HEK293 (cell line): Measurements from ENCODE around the gene PRR36.
"Not testable (repeated sequence)": the region's sequence is repeated elsewhere in the genome, so short reads cannot be mapped to it uniquely, and the experiment has no call there.

Source experiments
- CTCF ChIA-PET: fragments of 350-600 bp; formaldehyde crosslinking; extraction: SDS; loops from one replicate; lab custom pipeline; 2021; ENCODE audit warnings: antibody characterized with exemption; lab: Yijun Ruan, JAX
- POLR2A ChIA-PET: fragments of 300-600 bp; formaldehyde crosslinking; extraction: SDS; loops from one replicate; lab custom pipeline; 2020; ENCODE audit warnings: antibody characterized with exemption, inconsistent platforms; lab: Yijun Ruan, JAX
- H3K27ac ChIP-seq: fragments of 200-500 bp; sonication (Bioruptor generic); 2 replicates; pipeline ENCODE4 v1.5.1; 2014; ENCODE audit warnings: low read depth, low read length, control low read depth, inconsistent platforms; ENCODE audit errors: extremely low read depth
- H3K36me3 ChIP-seq, 2 experiments: fragments of 200-500 bp in 1 of 2; sonication (Bioruptor generic) in 1 of 2; 1 replicate in 1 of 2; 2 replicates in 1 of 2; pipeline ENCODE4 v1.5.1; 2014 to 2017; ENCODE audit warnings: inconsistent platforms in 2 of 2, low read length in 2 of 2; ENCODE audit not compliant: control insufficient read depth in 2 of 2, insufficient read depth in 1 of 2
- H3K4me1 ChIP-seq: fragments of 200-500 bp; sonication (Bioruptor generic); 2 replicates; pipeline ENCODE4 v1.5.1; 2014; ENCODE audit warnings: mild to moderate bottlenecking, low read length, inconsistent platforms; ENCODE audit not compliant: control insufficient read depth, insufficient read depth
- H3K4me3 ChIP-seq: 2 replicates; pipeline ENCODE4 v1.5.1; 2011; ENCODE audit warnings: low read depth, mild to moderate bottlenecking, control low read depth, low read length, moderate library complexity
- H3K9me3 ChIP-seq: fragments of 200-500 bp; sonication (Bioruptor generic); 2 replicates; pipeline ENCODE4 v1.5.1; 2014; ENCODE audit warnings: low read depth, low read length, inconsistent platforms; ENCODE audit not compliant: control insufficient read depth, insufficient read depth
- EGR2 ChIP-seq: fragments of 450-650 bp; formaldehyde crosslinking; IDR thresholded peaks from 2 replicates; pipeline ENCODE4 v1.5.1; 2016; ENCODE audit warnings: low read depth, missing biosample characterization, missing genetic modification characterization
- GLIS1 ChIP-seq: fragments of 450-650 bp; formaldehyde crosslinking; IDR thresholded peaks from 2 replicates; pipeline ENCODE4 v1.5.1; 2016; ENCODE audit warnings: missing biosample characterization, missing genetic modification characterization
- GLIS2 ChIP-seq: fragments of 450-650 bp; formaldehyde crosslinking; IDR thresholded peaks from 2 replicates; pipeline ENCODE4 v1.5.1; 2016; ENCODE audit warnings: missing biosample characterization, missing genetic modification characterization
- KLF1 ChIP-seq: fragments of 450-650 bp; formaldehyde crosslinking; IDR thresholded peaks from 2 replicates; pipeline ENCODE4 v1.5.1; 2016; ENCODE audit warnings: missing biosample characterization, missing genetic modification characterization
- KLF8 ChIP-seq: fragments of 450-650 bp; formaldehyde crosslinking; IDR thresholded peaks from 2 replicates; pipeline ENCODE4 v1.5.1; 2016; ENCODE audit warnings: missing biosample characterization, missing genetic modification characterization
- PBX3 ChIP-seq: sonication (generic); formaldehyde crosslinking; IDR thresholded peaks from 2 replicates; pipeline ENCODE4 v1.8.1; 2022; ENCODE audit warnings: mild to moderate bottlenecking, moderate library complexity, missing genetic modification reagents
- ZBTB11 ChIP-seq: fragments of 450-650 bp; formaldehyde crosslinking; conservative IDR thresholded peaks from 2 replicates; pipeline ENCODE4 v1.5.1; 2016; ENCODE audit warnings: low read depth, missing biosample characterization, missing genetic modification characterization
- ZBTB17 ChIP-seq: fragments of 450-650 bp; formaldehyde crosslinking; IDR thresholded peaks from 2 replicates; pipeline ENCODE4 v1.5.1; 2016; ENCODE audit warnings: missing biosample characterization, missing genetic modification characterization
- ZFHX2 ChIP-seq: fragments of 450-650 bp; formaldehyde crosslinking; conservative IDR thresholded peaks from 2 replicates; pipeline ENCODE4 v1.5.1; 2016; ENCODE audit warnings: missing biosample characterization, missing genetic modification characterization
- ZIC2 ChIP-seq: fragments of 450-650 bp; formaldehyde crosslinking; IDR thresholded peaks from 2 replicates; pipeline ENCODE4 v1.5.1; 2016; ENCODE audit warnings: missing biosample characterization, missing genetic modification characterization
- ZNF473 ChIP-seq: fragments of 450-650 bp; formaldehyde crosslinking; IDR thresholded peaks from 2 replicates; pipeline ENCODE4 v1.5.1; 2017; ENCODE audit warnings: missing biosample characterization, missing genetic modification characterization
- ZNF510 ChIP-seq: fragments of 450-650 bp; formaldehyde crosslinking; IDR thresholded peaks from 2 replicates; pipeline ENCODE4 v1.5.1; 2018; ENCODE audit warnings: mild to moderate bottlenecking, missing genetic modification characterization, missing biosample characterization; ENCODE audit not compliant: insufficient replicate concordance
- ZNF600 ChIP-seq: fragments of 450-650 bp; formaldehyde crosslinking; IDR thresholded peaks from 2 replicates; pipeline ENCODE4 v1.5.1; 2016; ENCODE audit warnings: missing biosample characterization, missing genetic modification characterization
- ZNF624 ChIP-seq: fragments of 450-650 bp; formaldehyde crosslinking; IDR thresholded peaks from 2 replicates; pipeline ENCODE4 v1.5.1; 2017; ENCODE audit warnings: missing biosample characterization, missing genetic modification characterization
- TF ChIP-seq, protein P1 (sequence below): fragments of 450-650 bp; formaldehyde crosslinking; IDR thresholded peaks from 2 replicates; pipeline ENCODE4 v1.5.1; 2017; ENCODE audit warnings: missing biosample characterization, missing genetic modification characterization

PRR36 gene

DNA sequence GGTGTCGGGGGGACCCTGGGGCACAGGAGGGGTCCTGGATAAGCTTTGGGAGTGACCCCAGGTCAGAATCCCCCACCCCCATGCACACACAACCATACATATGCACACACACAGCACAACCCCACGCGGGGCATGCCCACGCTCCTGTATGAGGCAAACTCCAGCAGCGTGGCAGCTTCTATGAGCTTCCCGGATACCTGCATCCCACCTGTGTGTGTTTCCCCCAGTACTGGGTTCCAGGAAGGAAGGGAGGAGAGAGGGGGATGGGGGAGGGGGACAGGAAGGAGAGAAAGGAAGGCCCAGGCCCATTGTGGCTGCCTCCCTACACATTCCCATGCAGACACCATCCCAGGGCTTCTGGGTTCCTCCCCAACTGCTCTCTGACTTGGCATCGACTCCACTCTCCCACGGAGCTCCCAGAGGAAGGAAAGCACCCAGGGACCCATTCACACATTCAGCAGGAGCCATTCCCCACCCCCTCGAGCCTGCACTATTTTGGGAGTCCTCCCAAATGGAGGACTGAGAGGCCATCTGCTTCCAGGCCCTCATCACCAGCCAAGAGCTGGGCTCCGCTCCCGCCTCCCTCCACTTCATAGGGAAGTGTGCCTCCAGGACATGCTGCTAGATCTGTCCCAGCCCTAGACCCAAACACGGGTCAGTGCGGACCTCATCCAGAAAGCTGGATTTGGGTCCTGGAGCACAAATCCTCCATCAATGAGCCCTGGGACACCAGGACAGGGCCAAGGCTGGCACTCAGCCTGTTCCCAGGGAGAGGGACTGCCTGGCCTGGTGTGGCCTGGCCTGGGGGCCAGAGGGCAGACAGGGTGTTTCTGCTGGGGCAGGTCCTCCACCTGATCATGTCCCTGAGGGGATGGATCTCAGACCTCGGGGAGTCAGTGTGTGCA lies 13.2 kb downstream of the PRR36 start:
- peaks cover 0 to 13% of the 10 kb centered on the region in 2 experiments; a peak in 1 of 3 replicates for H3K36me3 ChIP-seq
- ChIA-PET CTCF (interaction anchor here (0.6 to 2.0 kb wide), 4 partner anchors 8 to 60 kb away, joined by 3 to 11 read pairs (median 6); no protein-coding TSS in a partner anchor), POLR2A (interaction anchor here (1.5 kb wide), 1 partner anchor 8 kb away, joined by 3 read pairs; no protein-coding TSS in a partner anchor)
- H3K4me1 ChIP-seq = no peaks in the 10 kb centered on the region
- TF ChIP-seq ZNF510 (no peak), GLIS1 (tag by site-specific recombination) (peak; percentile 47), ZNF624 (tag by site-specific recombination) (no peak), ZNF600 (tag by site-specific recombination) (peak; percentile 17; the same call in 1 of the 2 replicates)
- H3K9me3 ChIP-seq = no peaks in the 10 kb centered on the region
- H3K27ac ChIP-seq = no peak overlapping the region
- no peak overlapping the region for H3K4me3 ChIP-seq

DNA sequence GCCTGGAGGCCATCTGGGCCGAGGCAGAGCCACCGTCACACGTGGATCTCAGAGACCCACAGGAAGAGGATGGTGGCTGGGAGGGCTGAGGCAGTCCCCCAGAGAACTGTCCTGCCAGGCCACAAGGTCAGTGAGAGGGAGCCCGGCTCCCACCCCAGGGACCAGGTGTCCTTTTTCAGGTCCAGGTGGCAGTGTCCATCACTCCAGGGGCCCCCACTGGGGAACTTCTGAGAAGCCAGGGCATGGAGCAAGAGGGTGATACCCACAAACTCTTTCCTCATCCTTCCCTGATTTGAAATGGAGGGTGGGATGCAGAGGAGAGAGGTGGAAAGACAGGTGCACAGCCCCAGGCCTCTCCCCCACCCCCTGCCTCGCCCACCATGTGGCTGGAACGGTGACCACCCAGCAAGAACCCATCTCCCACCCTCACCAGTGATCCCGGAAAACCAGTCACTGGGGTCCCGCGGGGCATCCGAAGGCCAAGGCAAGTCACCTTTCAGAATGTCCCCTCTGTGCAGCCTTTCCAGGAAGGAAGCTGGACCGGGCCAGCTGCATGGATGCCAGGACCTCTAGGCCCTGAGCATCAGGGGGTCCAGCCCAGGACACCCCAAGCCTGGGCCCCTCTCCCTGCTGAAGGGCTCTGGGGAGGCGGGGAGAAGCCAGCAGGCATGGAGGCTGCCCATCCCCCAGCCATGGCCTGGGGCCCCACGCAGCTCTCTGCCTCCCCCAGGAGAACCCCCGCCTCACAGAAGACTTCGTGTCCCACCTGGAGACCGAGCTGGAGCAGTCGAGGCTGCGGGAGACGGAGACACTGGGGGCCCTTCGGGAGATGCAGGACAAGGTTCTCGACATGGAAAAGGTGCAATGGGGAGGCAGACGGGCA lies 14.1 kb downstream of the PRR36 start:
- CTCF ChIA-PET = interaction anchor here (0.6 to 2.0 kb wide), 4 partner anchors 7 to 60 kb away, joined by 3 to 11 read pairs (median 6); partner anchors contain the start of gene SNAPC2
- Histone ChIP-seq H3K9me3 (no peaks in the 10 kb centered on the region), H3K36me3 (peaks cover 0 to 13% of the 10 kb centered on the region in 2 experiments; a peak in 1 of 3 replicates), H3K4me3 (no peak overlapping the region), H3K4me1 (no peaks in the 10 kb centered on the region), H3K27ac (no peak overlapping the region)
- no peak for TF ChIP-seq ZBTB17 (tag by site-specific recombination)
- TF ChIP-seq, protein P1, sequence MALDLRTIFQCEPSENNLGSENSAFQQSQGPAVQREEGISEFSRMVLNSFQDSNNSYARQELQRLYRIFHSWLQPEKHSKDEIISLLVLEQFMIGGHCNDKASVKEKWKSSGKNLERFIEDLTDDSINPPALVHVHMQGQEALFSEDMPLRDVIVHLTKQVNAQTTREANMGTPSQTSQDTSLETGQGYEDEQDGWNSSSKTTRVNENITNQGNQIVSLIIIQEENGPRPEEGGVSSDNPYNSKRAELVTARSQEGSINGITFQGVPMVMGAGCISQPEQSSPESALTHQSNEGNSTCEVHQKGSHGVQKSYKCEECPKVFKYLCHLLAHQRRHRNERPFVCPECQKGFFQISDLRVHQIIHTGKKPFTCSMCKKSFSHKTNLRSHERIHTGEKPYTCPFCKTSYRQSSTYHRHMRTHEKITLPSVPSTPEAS (tag by site-specific recombination) = no peak
- TF ChIP-seq GLIS2 = peak; percentile 26; the same call in 1 of the 2 replicates
- POLR2A ChIA-PET = interaction anchor here (1.5 kb wide), 1 partner anchor 9 kb away, joined by 3 read pairs; no protein-coding TSS in a partner anchor

DNA sequence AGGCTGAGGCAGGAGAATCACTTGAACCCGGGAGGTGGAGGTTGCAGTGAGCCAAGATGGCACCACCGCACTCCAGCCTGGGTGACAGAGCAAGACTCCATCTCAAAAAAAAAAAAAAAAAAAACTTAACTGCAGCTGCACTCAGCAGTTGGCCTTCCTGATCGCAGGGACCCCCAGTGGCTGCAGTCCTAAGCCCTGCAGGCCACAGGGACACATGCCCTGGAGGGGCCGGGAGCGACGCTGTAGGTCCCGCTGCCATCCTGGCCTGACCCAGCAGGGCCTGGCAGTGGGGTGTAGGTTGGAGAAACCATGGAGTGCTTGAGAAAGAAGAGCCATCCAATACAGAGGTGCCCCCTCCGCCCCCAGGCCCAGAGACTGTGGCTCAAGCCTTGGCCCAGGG lies 15.1 kb downstream of the PRR36 start:
- not testable (repeated sequence) for H3K9me3 ChIP-seq
- peak; percentile 96 for TF ChIP-seq ZIC2 (tag by site-specific recombination)
- TF ChIP-seq, all 188 proteins: peak for 1; not testable (repeated sequence) for 187
- H3K4me1 ChIP-seq, H3K4me3 ChIP-seq, POLR2A ChIA-PET, H3K27ac ChIP-seq: not testable (repeated sequence)
- H3K36me3 ChIP-seq = peaks cover 0 to 13% of the 10 kb centered on the region in 2 experiments; a peak in 1 of 3 replicates
- CTCF ChIA-PET = interaction anchor here (0.9 to 2.8 kb wide), 3 partner anchors 10 to 86 kb away, joined by 3 to 21 read pairs (median 4); partner anchors contain the start of gene SNAPC2

GRCh38 chr19:7858109-7858770 lies 15.9 kb downstream of the PRR36 start:
- TF ChIP-seq ZIC2 (tag by site-specific recombination) = peak; percentile 31; the same call in 1 of the 2 replicates
- TF ChIP-seq PBX3 (CRISPR knock-in tag) = no peak
- TF ChIP-seq ZBTB11 (tag by site-specific recombination) = no peak
- TF ChIP-seq ZFHX2 (tag by site-specific recombination) = peak; percentile 29; the same call in 1 of the 2 replicates
- TF ChIP-seq ZNF473 (tag by site-specific recombination) = no peak
- peak; percentile 56; the same call in 1 of the 2 replicates for TF ChIP-seq KLF8
- peak; percentile 30; the same call in 1 of the 2 replicates for TF ChIP-seq EGR2 (tag by site-specific recombination)
- peak; percentile 92 for TF ChIP-seq KLF1 (tag by site-specific recombination)
- CTCF ChIA-PET = interaction anchor here (0.7 to 2.8 kb wide), 3 partner anchors 11 to 177 kb away, joined by 3 to 21 read pairs (median 4); no protein-coding TSS in a partner anchor
- peaks cover 0 to 13% of the 10 kb centered on the region in 2 experiments; a peak in 1 of 3 replicates for H3K36me3 ChIP-seq
- no peak overlapping the region for H3K4me3 ChIP-seq
- POLR2A ChIA-PET = interaction anchor here (1.3 to 1.5 kb wide), 3 partner anchors 11 to 45 kb away, joined by 3 to 4 read pairs (median 3); partner anchors contain the start of gene LRRC8E
- no peaks in the 10 kb centered on the region for H3K4me1 ChIP-seq
- H3K27ac ChIP-seq = no peak overlapping the region
- H3K9me3 ChIP-seq = no peaks in the 10 kb centered on the region
